G401.6 (cell line): Measurements from ENCODE around the gene LIPH.

Experiments
- FAIRE-seq: peaks from 2 replicates; lab custom pipeline; 2012; peaks lifted over from hg19 to GRCh38; lab: Jason Lieb, UNC

The LIPH gene

DNA sequence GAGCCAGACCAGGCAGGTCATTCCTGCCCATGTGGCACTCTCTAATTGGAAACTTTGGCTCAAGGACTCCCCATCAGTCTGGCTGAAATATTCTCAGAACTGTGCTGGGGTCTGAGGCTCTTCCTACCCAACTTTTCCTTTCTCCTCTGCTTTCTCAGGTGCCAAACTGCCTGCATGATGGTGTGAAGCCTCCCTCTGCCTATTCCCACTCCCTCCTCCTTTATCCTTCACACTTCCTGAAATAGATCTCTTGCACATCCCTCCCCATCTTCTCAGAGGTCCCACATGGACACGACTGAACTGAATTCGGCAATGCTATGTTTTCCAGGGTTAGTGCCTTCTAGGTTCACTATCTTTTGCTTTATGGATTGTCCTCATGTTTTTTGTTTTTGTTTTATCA, 12.5 kb downstream of the LIPH start:
- FAIRE-seq: no peak

DNA sequence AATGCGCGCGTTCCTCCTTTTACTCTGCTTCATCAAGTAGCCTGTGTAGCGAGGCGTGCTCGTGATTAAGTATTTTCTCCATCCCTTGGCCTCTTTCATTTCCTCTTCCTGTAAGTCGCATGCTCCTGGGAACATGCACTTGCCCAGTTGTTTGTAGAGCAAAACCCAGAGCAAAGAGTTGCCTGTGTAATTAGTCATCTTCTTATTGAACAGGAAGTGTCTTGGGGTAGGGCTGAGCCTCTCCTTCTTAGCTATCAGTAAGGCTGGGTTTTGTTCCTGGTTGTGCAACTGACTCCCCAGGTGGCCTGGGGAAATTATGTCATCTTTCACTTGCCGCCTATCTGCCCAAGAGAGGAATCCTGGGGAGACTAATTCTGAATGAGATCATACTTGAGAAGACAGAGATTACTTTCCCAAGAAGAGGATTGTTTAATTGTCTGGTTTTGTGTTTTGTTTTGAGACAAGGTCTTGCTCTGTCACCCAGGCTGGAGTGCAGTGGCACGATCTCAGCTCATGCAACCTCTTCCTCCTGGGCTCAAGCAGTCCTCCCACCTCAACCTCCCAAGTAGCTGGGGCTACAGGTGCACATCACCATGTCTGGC, 14.9 kb downstream of the LIPH start:
- no peak for FAIRE-seq

DNA sequence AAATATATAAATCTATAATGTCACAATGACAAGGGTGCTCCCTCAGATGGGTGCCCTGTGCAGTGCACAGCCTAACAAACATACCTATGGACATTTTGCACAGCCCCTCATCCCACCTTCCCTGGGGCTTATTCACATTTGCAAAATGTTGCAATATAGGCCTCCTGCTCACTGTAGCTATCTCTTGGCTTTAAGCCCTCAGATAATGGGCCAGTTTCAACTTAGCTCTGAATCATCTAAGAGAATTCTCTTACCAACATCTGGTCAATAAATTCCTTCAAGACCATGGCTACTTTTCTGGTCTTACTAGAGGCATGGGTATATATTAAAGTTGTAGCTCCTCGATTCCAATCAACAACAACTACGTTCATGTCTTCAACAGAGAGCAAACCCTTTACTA, 17.9 kb downstream of the LIPH start:
- no peak for FAIRE-seq

DNA sequence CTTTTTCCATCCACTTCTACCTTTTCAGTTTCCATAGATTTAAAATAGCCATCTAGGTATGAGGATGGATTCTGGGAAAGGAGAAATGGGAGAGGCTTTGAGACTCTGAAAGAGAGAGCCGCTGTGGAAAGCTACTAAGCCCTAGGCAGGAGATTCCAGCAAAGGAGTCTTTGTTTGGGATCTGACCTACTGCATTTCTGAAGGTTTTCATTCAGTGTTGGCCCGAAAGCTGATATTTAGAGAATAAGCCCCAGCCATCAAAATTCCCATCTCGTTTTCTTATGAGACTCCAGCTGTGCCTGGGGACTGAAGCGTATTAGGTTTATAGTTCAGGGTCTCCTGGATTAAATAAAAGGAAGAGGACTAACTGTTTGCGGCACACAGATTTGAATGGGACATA, 19.5 kb downstream of the LIPH start:
- no peak for FAIRE-seq

DNA sequence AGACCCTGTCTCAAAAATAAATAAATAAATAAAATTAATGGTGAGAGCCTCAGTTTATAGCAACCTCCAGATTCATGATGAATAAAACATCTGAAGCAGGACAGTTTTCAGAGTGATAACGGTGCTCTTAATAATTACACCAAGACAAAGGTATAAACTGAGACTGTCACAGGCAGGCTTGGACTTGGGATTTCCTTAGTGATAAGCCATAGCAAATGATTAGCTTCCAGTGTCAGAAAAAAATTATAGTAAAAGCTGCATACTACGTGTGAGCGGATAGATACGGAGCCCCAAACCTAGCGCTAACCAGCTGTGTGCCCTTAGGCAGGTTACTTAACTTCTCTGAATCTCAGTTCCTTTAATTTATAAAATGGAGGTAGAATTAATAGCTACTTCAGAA, 21.5 kb downstream of the LIPH start:
- no peak for FAIRE-seq

DNA sequence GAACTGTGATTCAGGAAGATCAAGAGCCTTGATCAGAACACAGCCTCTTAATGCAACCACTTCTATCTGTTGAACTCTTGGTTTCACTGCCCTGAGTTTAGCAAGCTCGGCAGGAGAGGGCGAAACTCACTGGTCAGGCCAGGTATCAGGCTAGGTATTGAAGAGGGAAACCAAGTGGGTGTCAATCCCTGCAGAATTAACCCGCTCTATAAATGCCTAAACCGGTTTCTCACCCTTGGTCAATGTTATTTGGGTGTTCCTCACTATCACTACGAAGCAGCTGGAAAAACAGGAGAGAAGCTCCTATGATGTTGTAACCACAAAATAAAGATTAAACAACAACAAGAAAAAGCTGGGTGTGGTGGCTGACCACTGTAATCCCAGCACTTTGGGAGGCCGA, 23.9 kb downstream of the LIPH start:
- no peak for FAIRE-seq

DNA sequence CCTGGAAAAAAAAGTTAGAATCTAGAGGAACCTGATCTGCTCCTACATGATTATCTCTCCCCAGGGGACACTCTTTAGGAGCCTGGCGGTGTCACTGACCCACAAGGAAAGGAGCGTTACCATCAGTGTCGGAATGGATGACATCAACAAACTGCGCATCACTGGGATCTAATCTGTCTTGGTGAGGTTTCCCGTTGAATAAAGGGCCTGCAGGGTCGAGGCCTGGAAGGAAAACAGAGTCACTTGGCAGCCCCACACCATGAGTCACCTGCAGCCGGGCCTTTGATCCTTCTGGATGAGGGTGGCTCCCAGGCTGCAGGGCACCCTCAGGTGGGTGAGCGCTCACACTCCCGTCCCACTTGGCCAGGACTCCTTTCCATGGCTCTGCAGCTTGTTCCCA, 25.0 kb downstream of the LIPH start:
- FAIRE-seq: no peak

DNA sequence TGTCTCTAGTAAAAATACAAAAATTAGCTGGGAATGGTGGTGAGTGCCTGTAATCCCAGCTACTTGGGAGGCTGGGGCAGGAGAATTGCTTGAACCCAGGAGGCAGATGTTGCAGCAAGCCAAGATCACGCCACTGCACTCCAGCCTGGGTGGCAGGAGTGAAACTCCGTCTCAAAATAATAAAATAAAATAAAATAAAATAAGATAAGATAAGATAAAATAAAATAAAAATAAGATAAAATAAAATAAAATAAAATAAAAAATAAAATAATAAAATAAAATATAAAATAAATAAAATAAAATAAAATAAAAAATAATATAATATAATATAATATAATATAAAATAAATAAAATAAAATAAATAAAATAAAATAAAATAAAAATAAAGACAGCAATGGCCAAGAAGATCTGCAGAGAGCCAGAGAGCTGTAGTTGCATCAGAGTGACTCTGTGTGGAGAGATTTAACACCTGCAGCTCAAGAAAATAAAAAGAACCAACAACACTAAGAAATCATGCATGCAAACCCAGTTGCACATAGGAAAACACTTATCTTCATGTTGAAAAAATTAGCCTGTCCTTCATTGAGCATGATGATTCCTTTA, 25.9 kb downstream of the LIPH start:
- FAIRE-seq: peak; percentile 97

DNA sequence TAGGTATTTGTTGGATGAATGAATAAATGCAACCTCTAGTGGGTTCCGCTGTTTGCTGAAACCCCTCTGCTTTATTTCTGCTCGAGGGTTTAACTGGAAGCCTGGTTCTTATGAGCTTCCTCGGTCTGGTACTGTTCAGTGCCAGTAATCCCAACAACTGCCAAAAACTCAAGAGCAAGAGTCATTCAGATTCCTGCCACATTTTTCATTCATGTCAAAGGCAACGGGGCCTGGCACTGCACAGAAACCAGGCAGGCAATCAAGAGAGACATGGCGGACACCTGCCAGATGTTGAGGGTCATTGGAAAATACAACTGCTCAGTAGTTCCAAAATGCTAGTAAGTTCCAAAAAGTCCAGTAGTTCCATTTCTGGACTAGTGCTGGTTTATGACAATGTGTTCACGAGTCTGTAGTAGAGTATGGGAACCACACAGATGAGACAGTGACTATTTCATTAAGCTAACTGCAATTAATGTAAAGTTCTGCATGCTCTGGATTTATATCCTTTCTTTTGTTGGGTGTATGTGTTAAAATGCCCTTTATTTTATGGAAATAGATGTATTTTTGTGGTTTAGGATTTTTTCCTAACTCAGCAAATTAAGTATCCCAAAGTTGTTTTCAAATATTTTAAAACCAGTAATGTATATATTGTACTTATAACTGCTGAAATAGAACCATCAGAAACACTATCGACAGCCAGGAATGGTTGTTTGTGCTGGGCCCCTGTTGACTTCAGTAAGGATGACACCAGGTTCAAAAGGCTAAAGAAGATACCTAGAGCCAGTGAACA, 30.8 kb downstream of the LIPH start:
- no peak for FAIRE-seq

DNA sequence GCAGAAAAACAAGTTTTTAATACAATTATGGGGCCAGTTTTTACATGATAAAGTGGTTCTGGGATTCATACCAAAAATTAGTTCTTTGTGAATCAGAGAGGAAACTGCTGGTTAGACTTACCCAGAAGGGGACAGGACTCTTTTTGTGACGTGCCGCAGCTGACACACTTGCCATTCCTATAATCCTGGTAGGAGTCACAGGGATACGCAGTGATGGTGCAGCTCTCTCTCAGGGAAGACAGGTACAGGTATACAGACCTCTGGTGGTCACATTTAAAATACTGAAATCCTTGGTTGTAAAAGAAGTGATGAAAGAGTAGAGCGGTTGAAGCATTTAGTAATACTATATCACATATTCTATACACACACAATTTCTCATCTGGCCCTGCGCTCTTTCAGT, 33.4 kb downstream of the LIPH start:
- FAIRE-seq: no peak

DNA sequence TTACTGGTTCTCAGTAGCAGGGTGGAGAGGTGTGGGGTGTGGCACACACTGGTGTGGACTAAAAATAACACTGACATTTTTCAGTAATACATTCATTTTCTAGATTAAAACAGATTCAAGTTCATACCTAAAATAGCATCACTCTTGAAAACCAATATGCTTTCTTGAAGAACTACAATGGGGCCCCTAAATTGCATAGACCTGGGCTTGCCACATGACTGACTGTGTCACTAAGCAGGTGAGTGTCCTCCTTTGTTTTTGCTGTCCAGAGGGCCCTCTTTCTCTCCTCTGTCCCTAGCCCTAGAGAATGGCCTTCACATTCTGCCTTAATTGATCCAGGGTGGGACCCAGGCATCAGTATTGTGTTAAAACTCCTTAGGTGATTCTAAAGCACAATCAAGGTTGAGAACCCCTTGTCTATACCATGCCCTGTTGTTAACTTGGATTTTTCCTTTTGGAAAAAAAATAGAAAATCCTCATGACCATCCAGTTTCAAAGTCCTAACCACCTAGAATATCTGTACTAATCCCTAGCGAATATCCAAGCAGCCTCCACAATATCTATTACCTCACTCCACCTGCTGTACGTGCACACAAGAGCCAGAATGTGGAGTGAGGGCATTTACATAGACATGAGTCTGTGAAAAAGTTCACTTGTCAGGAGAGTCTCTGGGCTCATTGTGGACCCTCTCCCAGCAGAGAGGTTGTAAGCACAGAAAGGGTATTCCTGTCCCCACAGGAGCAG, 34.8 kb downstream of the LIPH start:
- no peak for FAIRE-seq

DNA sequence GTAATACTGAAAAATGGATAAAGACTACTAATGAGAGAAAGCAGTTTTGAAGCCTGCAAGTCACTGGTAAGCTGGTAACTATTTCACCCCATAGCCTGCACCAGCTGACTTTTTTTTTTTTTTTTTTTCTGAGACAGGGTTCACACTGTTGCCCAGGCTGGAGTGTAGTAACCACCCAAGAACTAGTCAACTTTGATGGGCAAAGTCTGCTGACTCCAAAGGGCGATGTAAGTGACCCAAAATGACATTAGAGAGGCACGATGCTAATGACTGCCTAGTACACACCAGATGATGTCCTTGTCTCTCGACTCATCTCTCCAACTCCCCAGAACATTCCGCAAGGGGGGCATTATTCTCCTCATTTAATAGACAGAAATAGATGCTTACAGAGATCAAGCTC, 40.7 kb downstream of the LIPH start:
- FAIRE-seq: no peak

DNA sequence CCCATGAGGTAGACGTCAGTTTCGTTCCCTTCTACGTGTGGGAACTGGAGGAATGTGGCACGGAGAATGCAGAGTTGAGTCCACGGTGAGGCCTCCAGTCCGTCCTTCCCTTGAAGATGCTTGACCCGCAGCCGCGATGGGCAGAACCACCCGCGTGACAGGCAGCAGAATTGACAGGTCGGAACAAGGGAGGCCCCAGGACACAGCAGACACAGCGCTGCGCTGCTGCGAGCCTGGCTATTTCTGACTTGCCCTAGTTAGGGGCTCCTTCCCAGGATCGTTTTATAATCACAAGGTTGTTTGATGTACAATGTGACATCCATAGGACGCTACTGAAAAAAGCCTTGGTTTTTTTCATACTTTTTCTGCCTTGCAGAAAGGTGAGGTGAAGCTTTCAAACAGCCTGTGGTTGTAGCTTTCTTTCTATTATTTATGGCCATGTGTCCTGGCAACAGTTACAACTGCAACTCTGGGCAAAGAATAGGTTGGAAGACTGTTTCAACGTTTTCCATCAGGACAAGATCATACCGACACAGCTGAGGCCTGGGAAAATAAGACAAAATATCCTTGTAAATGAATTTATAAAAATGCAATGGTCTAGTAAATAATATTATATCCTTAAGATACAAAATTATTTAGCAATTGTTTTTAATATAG, 43.9 kb downstream of the LIPH start:
- FAIRE-seq: no peak

DNA sequence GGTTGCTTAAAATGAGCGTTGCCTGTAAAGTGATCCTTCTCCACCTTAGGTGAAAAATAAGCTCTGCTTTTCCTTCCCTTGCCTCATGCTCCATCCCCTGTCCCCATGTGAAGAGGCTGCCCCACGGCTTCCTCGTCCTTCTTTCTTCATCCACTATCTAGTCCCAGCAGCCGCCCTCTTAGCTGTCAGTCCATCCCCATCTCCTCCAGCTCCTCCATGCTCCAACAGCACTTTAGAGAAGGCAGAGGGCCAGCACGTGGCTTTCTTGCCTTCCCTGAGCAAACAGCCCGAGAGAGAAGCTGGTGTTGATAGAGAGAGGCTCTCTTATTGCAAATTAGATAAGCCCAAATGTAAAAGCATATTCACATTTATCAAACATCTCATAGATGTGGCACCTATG, 44.5 kb downstream of the LIPH start:
- no peak for FAIRE-seq

DNA sequence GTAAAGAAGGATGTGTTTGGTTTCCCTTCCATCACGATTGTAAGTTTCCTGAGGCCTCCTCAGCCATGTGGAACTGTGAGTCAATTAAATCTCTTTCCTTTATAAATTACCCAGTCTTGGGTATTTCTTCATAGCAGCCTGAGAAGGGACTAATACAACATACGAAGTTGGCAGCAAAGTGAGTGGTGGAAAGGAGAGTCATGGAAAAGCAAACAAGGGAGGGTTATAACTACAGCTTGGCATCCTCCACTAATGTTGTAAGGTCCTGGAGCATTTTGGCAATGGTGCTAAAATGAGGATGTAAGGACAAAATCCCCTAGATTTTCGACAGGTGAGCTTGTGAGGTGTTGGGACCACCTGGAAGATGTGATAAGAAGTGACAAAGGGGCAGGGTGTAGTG, 47.8 kb downstream of the LIPH start:
- no peak for FAIRE-seq

DNA sequence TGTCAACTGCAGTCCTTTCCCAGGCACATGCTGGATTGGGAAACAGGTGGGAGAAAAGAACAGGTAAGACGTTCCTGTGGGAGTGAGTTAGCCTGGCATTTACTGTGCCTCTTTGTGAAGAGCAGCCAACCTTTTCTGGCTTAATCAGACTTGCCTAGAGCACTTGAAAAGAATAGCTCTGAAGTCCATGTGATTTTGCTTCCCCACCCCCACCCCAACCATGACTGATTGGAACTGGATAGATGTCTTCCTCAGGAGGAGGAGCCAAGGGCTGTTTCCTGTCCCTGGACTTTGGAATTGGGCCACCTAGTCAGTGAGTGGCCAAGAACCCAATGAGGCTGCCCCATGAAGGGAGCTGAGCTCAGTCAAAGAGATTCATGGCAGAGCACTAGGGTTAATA, 48.9 kb downstream of the LIPH start:
- FAIRE-seq: no peak

DNA sequence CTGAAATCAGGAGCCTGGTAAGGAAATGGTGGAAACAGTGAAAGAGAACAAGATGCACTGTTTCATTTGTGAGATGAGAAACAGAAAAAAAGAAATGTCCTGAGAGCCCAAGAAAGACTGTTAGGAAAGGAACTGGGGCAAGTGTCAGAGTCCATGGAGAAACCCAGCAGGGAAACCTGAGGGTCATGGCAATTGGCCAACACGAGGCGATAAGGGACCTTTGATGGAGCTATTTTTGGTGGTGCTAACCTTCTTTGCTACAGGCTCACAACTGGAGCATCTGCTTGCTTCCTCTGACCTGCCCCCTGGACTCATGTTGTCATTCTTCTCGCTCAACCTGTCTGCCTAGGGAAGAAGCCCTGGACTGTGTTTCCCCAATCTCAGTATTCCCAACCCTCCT, 49.4 kb downstream of the LIPH start:
- FAIRE-seq: no peak

DNA sequence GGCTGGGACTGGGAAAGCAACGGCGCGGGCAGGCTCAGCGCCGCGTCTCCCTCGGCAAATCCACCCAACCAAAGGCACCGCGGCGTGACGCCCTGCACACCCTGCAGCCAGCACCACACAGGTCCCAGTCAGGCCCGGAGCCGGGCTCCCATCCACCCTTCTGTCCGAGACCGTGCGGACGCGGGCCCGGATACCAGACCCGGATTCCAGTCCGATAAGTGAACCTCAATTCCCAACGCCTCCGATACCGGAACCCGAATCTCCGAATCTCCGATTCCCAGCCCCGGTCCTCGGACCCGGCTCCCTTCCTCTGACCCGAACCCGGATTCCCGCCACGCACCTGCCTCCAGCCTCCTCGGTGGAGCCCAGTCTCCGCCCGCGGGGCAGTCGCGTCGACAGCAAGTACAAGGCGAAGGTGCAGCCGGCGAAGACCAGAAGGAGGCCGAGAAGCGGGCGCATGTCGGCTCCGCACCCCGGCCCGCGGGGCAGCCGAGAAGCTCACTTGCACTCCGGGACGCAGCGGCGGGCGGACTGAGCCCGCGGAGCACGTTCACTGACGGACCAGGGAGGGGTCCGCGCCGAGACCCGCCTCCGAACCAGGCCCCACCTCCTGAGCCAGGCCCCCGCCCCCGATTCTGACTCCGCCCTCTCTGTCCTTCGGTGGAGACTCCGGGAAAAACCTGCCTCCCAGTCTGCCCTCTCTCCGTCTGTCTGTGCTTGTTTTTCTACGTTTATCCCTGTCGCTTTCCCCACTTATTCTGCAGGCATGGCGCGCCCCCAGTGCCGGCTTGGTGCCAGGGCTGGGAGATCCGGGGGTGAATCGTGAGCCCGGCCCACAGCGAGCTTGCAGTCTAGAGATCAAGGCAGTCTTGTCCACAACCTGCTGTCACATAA, 53.6 kb downstream of the LIPH start, which contains the start of gene TMEM41A:
TMEM41A (minus strand) TSS at position 533 of the 894 bp plus-strand sequence; CDS start at position 459, 74 bp downstream.
- FAIRE-seq: no peak

DNA sequence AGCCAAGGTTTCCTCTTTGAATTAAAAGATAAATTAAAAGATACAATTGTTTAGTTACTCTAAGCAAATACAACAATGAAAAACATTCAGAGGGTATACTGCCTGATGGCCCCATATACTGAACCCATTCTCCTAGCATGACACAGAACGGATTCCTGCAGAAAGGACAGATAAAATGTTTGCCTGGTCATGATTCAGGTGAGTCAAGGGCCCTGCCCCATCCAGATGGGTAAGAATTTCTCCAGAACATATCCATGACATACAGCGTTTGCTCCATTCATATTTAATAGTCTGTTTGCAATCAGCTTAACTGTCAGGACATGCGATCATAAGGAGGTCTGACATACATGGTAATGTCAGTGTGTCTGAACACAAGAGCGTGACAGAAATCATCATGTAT, 62.1 kb downstream of the LIPH start:
- no peak for FAIRE-seq

DNA sequence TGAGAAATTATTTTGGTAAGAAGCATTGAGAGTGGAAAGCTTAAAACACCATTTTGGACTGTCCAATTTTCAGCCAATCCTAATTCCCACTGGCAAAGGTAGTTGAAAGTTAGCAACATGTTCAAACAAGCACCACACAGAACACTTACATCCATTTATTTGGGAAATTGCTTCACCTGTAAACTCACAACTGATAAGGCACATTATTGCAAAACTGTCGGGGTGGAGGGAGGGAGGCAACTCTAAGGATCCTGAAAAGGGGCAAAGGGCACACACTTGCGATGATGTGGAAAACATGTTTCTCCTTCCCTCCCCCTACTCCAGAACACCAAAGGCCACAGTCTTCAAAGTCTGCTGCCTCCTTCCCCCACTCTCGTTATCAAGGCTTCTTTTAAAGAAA, 62.9 kb downstream of the LIPH start:
- FAIRE-seq: no peak

DNA sequence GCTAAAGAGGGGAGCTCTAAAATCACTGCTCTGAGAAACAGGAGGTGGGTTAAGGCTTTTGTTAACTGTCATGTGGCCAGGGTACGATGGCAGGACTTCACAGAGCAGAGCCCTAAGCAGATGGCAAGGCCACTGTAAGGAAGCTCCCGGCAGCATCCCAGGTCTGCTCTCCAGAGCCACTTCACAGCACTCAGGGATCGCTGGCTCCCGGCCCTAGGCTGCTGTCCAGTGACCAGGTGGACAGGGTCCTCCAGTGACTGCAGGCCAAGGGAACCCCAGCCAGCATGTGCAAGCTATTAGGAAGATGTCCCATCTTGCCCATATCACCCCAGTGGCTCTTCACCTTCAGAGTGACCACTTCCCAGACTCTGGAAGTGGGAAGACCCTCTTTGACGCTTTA, 63.9 kb downstream of the LIPH start:
- no peak for FAIRE-seq
